Hindlimb muscle (tissue), 1 donor: Measurements from ENCODE around the gene ZNF609. TPM values are rescaled to one million over a fixed set of nuclear protein-coding genes. Genes with fewer than 3 reads are reported as not detected.
"Not testable (repeated sequence)": the region's sequence is repeated elsewhere in the genome, so short reads cannot be mapped to it uniquely, and the experiment has no call there.

Experiments
- DNase-seq: peaks from one replicate; pipeline ENCODE4 v3.0.0-alpha.2; 2013
- polyA plus RNA-seq: library from polyadenylated mRNA; unstranded; fragments of 120-200 nt; gene quantifications from one replicate; pipeline ENCODE4 v1.2.1, GENCODE V29; 2013; ENCODE audit not compliant: insufficient read length

The ZNF609 gene
- polyA plus RNA-seq, 1 donor, result 16.5 TPM

- no peak for DNase-seq
Observed at GRCh38 chr15:64459066-64459781, 1.2 kb upstream of the ZNF609 start.

GRCh38 chr15:64460724-64461720, 644 bp downstream of the ZNF609 start:
- DNase-seq, result peak; percentile 63

GRCh38 chr15:64461721-64462162, 1.4 kb downstream of the ZNF609 start:
- peak; percentile 12 for DNase-seq

- no peak for DNase-seq
Observed at GRCh38 chr15:64462492-64462891, 2.1 kb downstream of the ZNF609 start.

- DNase-seq, result peak; percentile 51
Observed at GRCh38 chr15:64464276-64465005, 4.1 kb downstream of the ZNF609 start.

- no peak for DNase-seq
Observed at GRCh38 chr15:64466408-64467141, 6.2 kb downstream of the ZNF609 start.

- no peak for DNase-seq
Observed at GRCh38 chr15:64472161-64472560, 11.8 kb downstream of the ZNF609 start.

- no peak for DNase-seq
Observed at GRCh38 chr15:64474846-64475245, 14.5 kb downstream of the ZNF609 start.

- no peak for DNase-seq
Observed at GRCh38 chr15:64476550-64476949, 16.2 kb downstream of the ZNF609 start.

- DNase-seq, result no peak
Observed at GRCh38 chr15:64478863-64479262, 18.5 kb downstream of the ZNF609 start.

- DNase-seq, result no peak
Observed at GRCh38 chr15:64480891-64481290, 20.5 kb downstream of the ZNF609 start.

GRCh38 chr15:64483749-64484148, 23.4 kb downstream of the ZNF609 start:
- DNase-seq, result no peak

GRCh38 chr15:64485796-64486195, 25.4 kb downstream of the ZNF609 start:
- no peak for DNase-seq

GRCh38 chr15:64490598-64491259, 30.4 kb downstream of the ZNF609 start:
- no peak for DNase-seq

- no peak for DNase-seq
Observed at GRCh38 chr15:64493641-64494040, 33.3 kb downstream of the ZNF609 start.

GRCh38 chr15:64495968-64496367, 35.6 kb downstream of the ZNF609 start:
- DNase-seq, result not testable (repeated sequence)

GRCh38 chr15:64500695-64501395, 40.5 kb downstream of the ZNF609 start:
- DNase-seq, result no peak

- DNase-seq, result no peak
Observed at GRCh38 chr15:64501396-64501715, 41.0 kb downstream of the ZNF609 start.

- DNase-seq, result no peak
Observed at GRCh38 chr15:64502151-64502550, 41.8 kb downstream of the ZNF609 start.

GRCh38 chr15:64502551-64502950, 42.2 kb downstream of the ZNF609 start:
- no peak for DNase-seq

GRCh38 chr15:64503197-64503596, 42.8 kb downstream of the ZNF609 start:
- DNase-seq, result no peak
